KBM-7 (cell line): ENCODE data around the gene GTF2H2.
"Not testable (repeated sequence)": the region's sequence is repeated elsewhere in the genome, so short reads cannot be mapped to it uniquely, and the experiment has no call there.

ENCODE experiments used
- DNase-seq: peaks from one replicate; pipeline ENCODE4 v3.0.0-alpha.2; 2015
- in situ Hi-C: fragments of 300-500 bp; cut with MboI; formaldehyde crosslinking; loops from 2 replicates; pipeline ENCODE4 v1.14.3; 2020; ENCODE audit warnings: low sequenced_read_pairs, low pct_unique_long_range_greater_than_20kb, mixed read lengths

The GTF2H2 gene

DNA sequence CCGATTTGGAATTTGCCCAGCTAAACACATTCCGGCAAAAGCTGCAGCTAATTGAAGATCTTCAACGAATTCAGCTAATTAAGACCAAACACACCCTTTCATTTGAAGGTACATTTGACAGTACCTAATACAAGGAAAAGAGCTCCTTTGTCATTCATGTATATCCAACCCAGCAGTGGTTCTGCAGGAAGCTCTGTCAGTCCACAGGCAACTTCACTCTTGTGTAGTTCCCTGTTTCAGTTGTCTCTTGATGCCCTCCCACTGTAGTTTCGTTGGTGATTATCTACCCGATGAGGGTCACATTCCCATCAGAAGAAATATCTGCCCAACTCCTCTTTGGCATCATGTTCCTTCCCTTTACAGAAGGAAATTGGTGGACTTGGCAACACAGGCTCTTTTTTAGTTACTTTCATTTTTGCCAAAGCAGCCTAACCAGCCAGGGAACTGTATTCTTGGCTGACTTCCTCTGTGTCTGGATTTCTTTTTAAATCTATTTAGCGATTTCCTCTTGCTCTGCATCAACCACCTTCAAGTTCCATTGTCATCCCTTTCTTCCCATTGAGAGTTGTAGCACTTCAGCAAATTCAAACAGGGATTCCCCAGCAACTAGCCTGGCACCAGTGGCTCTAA is 49.0 kb downstream of the GTF2H2 start:
- in situ Hi-C loops, result not testable (repeated sequence)

DNA sequence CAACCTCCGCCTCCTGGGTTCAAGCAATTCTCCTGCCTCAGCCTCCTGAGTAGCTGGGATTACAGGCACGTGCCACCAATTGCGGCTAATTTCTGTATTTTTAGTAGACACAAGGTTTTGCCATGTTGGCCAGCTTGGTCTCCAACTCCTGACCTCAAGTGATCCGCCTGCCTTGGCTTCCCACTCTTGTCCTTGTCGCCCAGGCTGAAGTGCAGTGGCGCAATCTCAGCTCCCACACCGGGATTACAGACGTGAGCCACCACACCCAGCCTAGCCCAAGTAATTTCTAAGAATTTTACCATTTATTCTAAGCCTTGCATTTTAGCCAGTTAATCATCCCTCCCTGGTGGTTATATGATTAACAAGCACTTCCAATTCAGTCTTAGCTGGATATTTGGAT is 53.3 kb downstream of the GTF2H2 start:
- no peak for DNase-seq
- in situ Hi-C loops, result no loop called here

More for the DNA sequence above, 49.0 kb downstream of the GTF2H2 start:
- DNase-seq, result not testable (repeated sequence)

DNA sequence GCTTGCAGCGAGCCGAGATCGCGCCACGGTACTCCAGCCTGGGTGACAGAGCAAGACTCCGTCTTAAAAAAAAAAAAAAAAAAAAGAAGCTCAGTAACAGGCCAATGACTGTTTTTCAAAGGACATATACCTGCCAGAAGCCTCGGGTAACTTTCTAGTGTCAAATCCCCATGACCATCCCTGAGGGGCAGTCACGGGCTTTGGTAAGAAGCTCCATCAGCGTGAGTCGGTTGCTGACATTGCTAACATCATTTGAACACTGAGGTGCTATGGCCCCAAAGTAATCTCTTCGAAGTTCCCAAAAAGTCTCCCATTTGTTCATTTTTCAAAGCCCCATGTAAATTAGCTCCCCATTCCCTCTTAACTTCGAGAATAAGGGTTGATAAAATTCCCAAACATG is 53.9 kb downstream of the GTF2H2 start:
- DNase-seq, result no peak
- in situ Hi-C loops, result no loop called here

DNA sequence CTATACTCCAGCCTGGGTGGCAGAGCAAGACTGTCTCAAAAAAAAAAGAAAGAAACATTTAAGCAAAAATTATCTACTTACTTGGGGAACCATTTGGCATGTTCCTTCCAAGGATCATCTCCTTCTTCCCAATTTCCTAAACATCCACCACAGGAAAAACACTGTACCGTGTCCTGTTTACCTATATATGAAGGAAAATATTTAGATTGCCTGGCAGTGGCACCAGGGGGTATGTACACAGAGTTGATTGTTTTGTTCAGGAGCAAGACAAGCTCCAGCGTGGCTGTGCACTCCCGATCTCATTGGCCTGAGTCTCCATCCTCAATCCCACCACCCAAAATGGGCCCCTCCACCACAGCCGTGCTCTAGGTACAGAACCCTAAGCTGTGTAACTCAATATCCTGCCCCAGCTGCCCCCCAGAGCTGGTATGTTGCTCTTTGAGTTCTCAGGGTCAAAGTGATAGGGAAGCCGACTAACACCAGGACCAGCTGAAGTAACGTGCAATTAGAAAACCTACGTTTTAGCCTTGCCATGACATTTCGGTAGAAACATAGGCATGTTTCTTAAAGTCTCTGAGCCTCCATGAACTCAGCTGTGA is 56.2 kb downstream of the GTF2H2 start:
- in situ Hi-C loops, result no loop called here
- DNase-seq, result no peak

DNA sequence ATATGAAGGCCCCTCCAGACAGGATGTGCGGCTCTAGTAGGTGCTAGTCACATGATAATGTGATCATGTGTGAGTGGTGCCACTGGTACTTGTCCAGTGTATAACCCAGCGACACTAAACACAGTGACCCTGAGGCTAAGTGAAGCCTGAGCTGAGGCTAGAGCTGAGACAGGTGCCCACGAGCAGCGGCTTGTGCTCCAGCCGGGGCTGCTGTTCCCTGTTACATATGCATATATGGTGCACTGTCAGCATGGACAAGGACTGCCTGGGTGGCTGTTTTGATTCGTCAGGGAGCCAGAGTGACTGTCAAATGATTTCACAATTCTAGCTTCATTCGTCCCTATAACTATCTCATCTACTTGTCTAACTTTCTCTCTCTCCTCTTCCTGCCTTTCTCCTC is 60.5 kb downstream of the GTF2H2 start:
- in situ Hi-C loops, result not testable (repeated sequence)

More for the DNA sequence above, 60.5 kb downstream of the GTF2H2 start:
- not testable (repeated sequence) for DNase-seq
